ENCODE data around the gene MYOF. TPM values are rescaled to one million over a fixed set of nuclear protein-coding genes. Genes with fewer than 3 reads are reported as not detected.

MYOF gene
- total RNA-seq, 2 experiments from 2014 or later: 4.9 to 5.4 TPM

- no peak overlapping the region for H3K27ac Mint-ChIP-seq
- H3K9me3 Mint-ChIP-seq: no peaks in the 10 kb centered on the region
- H3K36me3 Mint-ChIP-seq (ENCODE audit: low read depth): no peaks in the 10 kb centered on the region
- intact Hi-C loops (cut with micrococcal nuclease): no loop called here
- no peaks in the 10 kb centered on the region for H3K27me3 Mint-ChIP-seq
- no peak for TF ChIP-seq CTCF (IDR thresholded peaks at IDR 0.05)
- peaks cover 2% of the 10 kb centered on the region for H3K4me1 Mint-ChIP-seq (ENCODE audit: low read depth)
- ChIA-PET POLR2A (no interaction called here), CTCF (no interaction called here)
- ATAC-seq: no peak
- DNase-seq: no peak
- no peak overlapping the region for H3K4me3 Mint-ChIP-seq
These were observed 79.9 kb downstream of the MYOF start for GRCh38 chr10:93402192-93402591.

GRCh38 chr10:93398528-93398927 lies 83.6 kb downstream of the MYOF start:
- H3K4me1 Mint-ChIP-seq (ENCODE audit: low read depth): peaks cover 2% of the 10 kb centered on the region
- no peaks in the 10 kb centered on the region for H3K9me3 Mint-ChIP-seq
- TF ChIP-seq CTCF (IDR thresholded peaks at IDR 0.05): no peak
- no peaks in the 10 kb centered on the region for H3K36me3 Mint-ChIP-seq (ENCODE audit: low read depth)
- no peak for ATAC-seq
- H3K4me3 Mint-ChIP-seq: no peak overlapping the region
- ChIA-PET POLR2A (no interaction called here), CTCF (interaction anchor here (0.9 kb wide), 1 partner anchor 84 kb away, joined by 3 read pairs; the partner anchor contains the start of gene MYOF)
- no peaks in the 10 kb centered on the region for H3K27me3 Mint-ChIP-seq
- intact Hi-C loops (cut with micrococcal nuclease): no loop called here
- H3K27ac Mint-ChIP-seq: no peak overlapping the region
- DNase-seq: no peak

GRCh38 chr10:93397020-93397419 lies 85.1 kb downstream of the MYOF start:
- CTCF ChIA-PET: no interaction called here
- TF ChIP-seq CTCF (IDR thresholded peaks at IDR 0.05): no peak

GRCh38 chr10:93393211-93393610 lies 88.9 kb downstream of the MYOF start:
- H3K27ac Mint-ChIP-seq: no peak overlapping the region
- POLR2A ChIA-PET: no interaction called here
- no peaks in the 10 kb centered on the region for H3K9me3 Mint-ChIP-seq
- H3K4me1 Mint-ChIP-seq (ENCODE audit: low read depth): no peaks in the 10 kb centered on the region
- no peak for TF ChIP-seq CTCF (IDR thresholded peaks at IDR 0.05)
- CTCF ChIA-PET: interaction anchor here (0.6 to 2.9 kb wide), 3 partner anchors 20 to 96 kb away, joined by 3 to 14 read pairs (median 3); partner anchors contain the start of gene MYOF
- no peak overlapping the region for H3K4me3 Mint-ChIP-seq
- H3K27me3 Mint-ChIP-seq: no peaks in the 10 kb centered on the region
- H3K36me3 Mint-ChIP-seq (ENCODE audit: low read depth): no peaks in the 10 kb centered on the region
- DNase-seq: no peak
- no peak for ATAC-seq
- intact Hi-C loops (cut with micrococcal nuclease): no loop called here

More at GRCh38 chr10:93397020-93397419, 85.1 kb downstream of the MYOF start:
- POLR2A ChIA-PET: no interaction called here
- intact Hi-C loops (cut with micrococcal nuclease): no loop called here
- DNase-seq: no peak
- Mint-ChIP-seq H3K27ac (no peak overlapping the region), H3K9me3 (no peaks in the 10 kb centered on the region), H3K4me3 (no peak overlapping the region), H3K27me3 (no peaks in the 10 kb centered on the region), H3K36me3 (ENCODE audit: low read depth) (no peaks in the 10 kb centered on the region), H3K4me1 (ENCODE audit: low read depth) (no peaks in the 10 kb centered on the region)
- ATAC-seq: no peak

- no peak for TF ChIP-seq CTCF (IDR thresholded peaks at IDR 0.05)
- H3K4me3 Mint-ChIP-seq: no peak overlapping the region
- DNase-seq (no peak), ATAC-seq (no peak)
- H3K9me3 Mint-ChIP-seq: no peaks in the 10 kb centered on the region
- no peaks in the 10 kb centered on the region for H3K27me3 Mint-ChIP-seq
- H3K27ac Mint-ChIP-seq: no peak overlapping the region
- intact Hi-C loops (cut with micrococcal nuclease): no loop called here
- no peaks in the 10 kb centered on the region for H3K36me3 Mint-ChIP-seq (ENCODE audit: low read depth)
- peaks cover 4% of the 10 kb centered on the region for H3K4me1 Mint-ChIP-seq (ENCODE audit: low read depth)
- ChIA-PET CTCF (interaction anchor here (1.5 to 2.9 kb wide), 3 partner anchors 16 to 90 kb away, joined by 3 to 14 read pairs (median 8); partner anchors contain the start of gene MYOF), POLR2A (interaction anchor here (1.1 kb wide), 1 partner anchor 11 kb away, joined by 3 read pairs; no protein-coding TSS in a partner anchor)
These were observed 90.0 kb downstream of the MYOF start for GRCh38 chr10:93392121-93392520.

All from activated CD8-positive, alpha-beta T cell treated with anti-CD3 and anti-CD28 coated beads for 36 hours (primary cell).